ENCODE data around the gene ANG. TPM values are rescaled to one million over a fixed set of nuclear protein-coding genes. Genes with fewer than 3 reads are reported as not detected.

ANG gene
- total and polyA plus RNA-seq, 2 of the 8 experiments (the other 6 are each of a cell fraction or from before 2014, with no cell fraction given), result 2.2 to 4.6 TPM

GRCh38 chr14:20683125-20683890 is 5.3 kb upstream of the ANG start:
- Histone ChIP-seq H4K91ac (replicated peaks; ENCODE audit: insufficient read length, low read length) (no peak overlapping the region), H2BK5ac (ENCODE audit: low read depth, low read length) (peak overlapping the region; percentile 10; the same call in 1 of the 2 replicates), H3K79me2 (ENCODE audit: control insufficient read depth in 1 of 2, insufficient read depth in 2 of 2, low read length in 2 of 2) (no peaks in the 10 kb centered on the region), H2BK20ac (ENCODE audit: low read length) (no peak overlapping the region), H3K14ac (ENCODE audit: insufficient read length) (no peak overlapping the region), H4K20me1 (replicated peaks in 1 of 2; ENCODE audit: control insufficient read depth in 1 of 2, insufficient read depth in 2 of 2, low read length in 2 of 2) (no peaks in the 10 kb centered on the region), H3K18ac (ENCODE audit: extremely low read depth, low read length) (no peak overlapping the region), H3K36me3 (ENCODE audit: control insufficient read depth in 2 of 4, insufficient read depth in 4 of 4, low read length in 3 of 4) (no peaks in the 10 kb centered on the region), H2BK12ac (ENCODE audit: low read depth, low read length) (no peak overlapping the region), H3K4me1 (replicated peaks in 1 of 4; ENCODE audit: control insufficient read depth in 3 of 4, insufficient read depth in 4 of 4, low read length in 3 of 4) (peaks cover 0 to 6% (median 4%) of the 10 kb centered on the region in 4 experiments; a peak in 5 of 7 replicates), H3K56ac (replicated peaks; ENCODE audit: insufficient read length, low read depth, low read length) (peak overlapping the region; percentile 87), H3K23ac (ENCODE audit: insufficient read length) (no peak overlapping the region), H3K79me1 (ENCODE audit: low read depth, low read length) (no peaks in the 10 kb centered on the region), H4K8ac (ENCODE audit: extremely low read depth, insufficient read depth, low read length) (no peak overlapping the region), H2AK5ac (ENCODE audit: low read depth, low read length) (no peak overlapping the region), H2BK120ac (replicated peaks; ENCODE audit: low read depth, low read length) (no peak overlapping the region), H3K4me2 (ENCODE audit: insufficient read depth in 1 of 2, low read depth in 2 of 2, low read length in 2 of 2) (peak overlapping the region; percentile 60 to 79), H2AFZ (ENCODE audit: low read length) (peak overlapping the region; percentile 71), H4K5ac (ENCODE audit: insufficient read length, low read depth, low read length) (peak overlapping the region; percentile 49), H2BK15ac (ENCODE audit: low read length) (no peak overlapping the region), H3K9me3 (ENCODE audit: insufficient read depth in 2 of 2, low read depth in 1 of 2, low read length in 1 of 2) (no peaks in the 10 kb centered on the region), H3K27me3 (replicated peaks in 1 of 4; ENCODE audit: control insufficient read depth in 3 of 4, extremely low read depth in 1 of 4, insufficient read depth in 3 of 4, low read length in 3 of 4) (no peaks in the 10 kb centered on the region), H3K9ac (replicated peaks in 1 of 4; ENCODE audit: extremely low read depth in 1 of 4, low read depth in 3 of 4, low read length in 3 of 4) (peak overlapping the region in 3 of 4 experiments; percentile 55 to 75 (median 74); a peak in 6 of 7 replicates), H3K27ac (ENCODE audit: low read depth, low read length) (peak overlapping the region; percentile 62; the same call in 1 of the 2 replicates), H3K23me2 (ENCODE audit: low read depth, low read length) (peaks cover 27% of the 10 kb centered on the region), H3K4ac (replicated peaks; ENCODE audit: insufficient read length, low read depth, low read length) (peak overlapping the region; percentile 80), H3K4me3 (ENCODE audit: extremely low read depth in 1 of 4, insufficient read depth in 2 of 4, low read depth in 3 of 4, low read length in 4 of 4) (peak overlapping the region; percentile 67 to 99 (median 98))
- 2% methylated on average over 37 of the region's 38 CpGs; no CpG with 5 or more reads in 1 of the 2 experiments for WGBS, 2 experiments (ENCODE audit: extremely low coverage in 1 of 2, insufficient coverage in 1 of 2, insufficient read length in 1 of 2, insufficient replicate concordance in 2 of 2, low coverage in 1 of 2, low lambda C conversion rate in 2 of 2, missing lambda C conversion rate in 1 of 2)
- peak; percentile 73 for FAIRE-seq
- POLR2A ChIA-PET (ENCODE audit: partially characterized antibody), result interaction anchor here (1.0 to 3.2 kb wide), 7 partner anchors 22 to 288 kb away, joined by 3 to 17 read pairs (median 4); no protein-coding TSS in a partner anchor
- CTCF ChIA-PET (ENCODE audit: partially characterized antibody), result interaction anchor here (0.8 to 16.7 kb wide), 10 partner anchors 9 to 288 kb away, joined by 3 to 282 read pairs (median 6); no protein-coding TSS in a partner anchor
- DNase-seq (ENCODE audit: low read depth in 1 of 2, low spot score in 2 of 2), result peak; percentile 88 to 93
- TF ChIP-seq TCF12 (IDR thresholded peaks at IDR 0.05; ENCODE audit: low read depth, low read length), result no peak
- TF ChIP-seq SP1 (IDR thresholded peaks at IDR 0.05; ENCODE audit: low read depth, low read length), result no peak
- no peak for TF ChIP-seq KDM5A (IDR thresholded peaks at IDR 0.05; ENCODE audit: low read length)
- no peak for TF ChIP-seq ATF2 (IDR thresholded peaks at IDR 0.05; ENCODE audit: low read length)
- TF ChIP-seq TAF7 (optimal IDR thresholded peaks at IDR 0.05; ENCODE audit: borderline replicate concordance, low read depth, low read length), result peak; percentile 72
- TF ChIP-seq ASH2L (IDR thresholded peaks at IDR 0.05; ENCODE audit: low read length), result peak; percentile 47
- peak; percentile 35; the same call in 1 of the 2 replicates for TF ChIP-seq CEBPB (IDR thresholded peaks at IDR 0.05; ENCODE audit: low read depth, low read length)
- no peak for TF ChIP-seq SAP30 (IDR thresholded peaks at IDR 0.05; ENCODE audit: insufficient read depth, insufficient replicate concordance, low read length)
- no peak for TF ChIP-seq POLR2AphosphoS5 (IDR thresholded peaks at IDR 0.05; ENCODE audit: low read depth, low read length)
- TF ChIP-seq SUZ12 (IDR thresholded peaks at IDR 0.05; ENCODE audit: low read length), result no peak
